CD4-positive, alpha-beta T cell treated with Interleukin-21 for 1 hour (primary cell): ENCODE data around the gene TAOK3.

Source experiments
- DNase-seq: peaks from one replicate; pipeline ENCODE4 v3.0.0-alpha.2; 2020

TAOK3 gene

DNA sequence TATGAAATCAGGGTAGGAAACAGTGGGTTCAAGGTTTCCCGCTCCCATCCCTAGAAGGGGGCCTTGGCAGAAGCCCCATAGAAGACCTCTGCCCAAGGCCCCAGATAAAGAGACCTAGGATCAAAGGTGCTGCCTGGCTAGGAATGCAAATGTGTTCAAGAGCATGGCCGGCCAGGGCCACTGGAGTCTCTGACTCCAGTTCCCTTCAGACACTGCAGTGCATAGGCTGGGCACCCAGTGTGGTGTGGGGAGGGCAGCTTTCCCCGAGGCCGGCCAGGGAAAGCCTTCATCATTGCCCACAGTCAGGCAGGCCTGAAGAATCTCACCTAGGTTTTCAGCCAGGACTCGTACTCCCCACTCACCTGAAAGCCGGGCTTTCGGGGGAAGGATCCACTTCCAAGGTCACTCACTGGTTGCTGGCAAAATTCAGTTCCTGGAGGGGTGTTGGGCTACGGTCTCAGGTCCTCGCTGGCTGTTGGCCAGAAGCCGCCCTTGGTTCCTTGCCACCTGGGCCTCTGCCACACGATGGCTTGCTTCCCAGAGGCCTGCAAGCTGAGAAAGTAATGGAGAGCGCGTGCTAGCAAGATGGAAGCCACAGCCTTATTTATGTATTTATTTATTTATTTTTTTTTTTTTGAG lies 246.5 kb downstream of the TAOK3 start:
- no peak for DNase-seq

DNA sequence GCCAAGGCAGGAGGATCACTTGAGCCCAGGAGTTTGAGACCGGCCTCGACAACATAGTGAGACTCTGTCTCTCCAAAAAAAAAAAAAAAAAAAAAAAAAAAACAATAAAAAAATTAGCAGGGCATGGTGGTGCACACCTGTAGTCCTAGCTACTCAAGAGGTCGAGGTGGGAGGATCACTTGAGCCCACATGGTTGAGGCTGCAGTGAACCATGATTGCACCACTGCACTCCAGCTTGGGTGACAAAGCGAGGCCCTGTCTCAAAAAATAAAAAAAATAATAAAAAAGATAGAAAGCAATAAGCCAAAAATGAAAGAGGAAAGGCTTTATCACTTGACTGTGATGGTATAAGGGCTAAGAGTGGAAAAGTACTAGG lies 247.0 kb downstream of the TAOK3 start:
- no peak for DNase-seq

DNA sequence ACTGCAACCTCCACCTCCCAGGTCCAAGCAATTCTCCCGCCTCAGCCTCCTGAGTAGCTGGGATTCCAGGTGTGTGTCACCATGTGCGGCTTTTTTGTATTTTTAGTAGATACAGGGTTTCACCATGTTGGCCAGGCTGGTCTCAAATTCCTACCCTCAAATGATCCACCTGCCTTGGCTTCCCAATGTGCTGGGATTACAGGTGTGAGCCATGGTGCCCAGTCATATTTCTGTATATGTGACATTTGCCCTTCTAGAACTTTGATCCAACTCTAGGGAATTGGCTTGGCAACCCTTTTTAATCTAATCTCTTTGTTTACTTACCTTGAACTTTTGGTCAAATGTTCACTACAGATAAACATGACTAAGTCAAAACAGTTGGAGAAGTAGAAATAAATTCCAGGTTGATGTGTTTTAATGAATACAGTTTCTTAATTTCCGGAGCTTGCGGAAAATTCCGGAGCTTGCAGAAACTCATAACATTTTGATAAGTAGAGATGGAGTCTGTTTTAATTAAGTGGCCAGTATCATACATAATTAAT lies 248.3 kb downstream of the TAOK3 start:
- no peak for DNase-seq

DNA sequence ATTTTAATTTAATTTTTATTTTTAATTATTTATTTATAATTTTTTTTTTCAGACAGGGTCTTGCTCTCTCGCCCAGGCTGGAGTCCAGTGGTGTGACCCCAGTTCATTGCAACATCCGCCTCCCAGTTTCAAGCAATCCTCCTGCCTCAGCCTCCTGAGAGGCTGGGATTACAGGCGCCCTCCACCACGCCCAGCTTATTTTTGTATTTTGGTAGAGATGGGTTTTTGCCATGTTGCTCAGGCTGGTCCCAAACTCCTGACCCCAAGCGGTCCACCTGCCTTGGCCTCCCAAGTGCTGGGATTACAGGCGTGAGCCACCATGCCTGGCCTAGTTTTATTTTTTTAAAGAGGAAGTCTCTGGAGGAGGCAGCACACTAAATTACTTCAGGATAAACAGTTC lies 250.4 kb downstream of the TAOK3 start:
- DNase-seq = no peak

DNA sequence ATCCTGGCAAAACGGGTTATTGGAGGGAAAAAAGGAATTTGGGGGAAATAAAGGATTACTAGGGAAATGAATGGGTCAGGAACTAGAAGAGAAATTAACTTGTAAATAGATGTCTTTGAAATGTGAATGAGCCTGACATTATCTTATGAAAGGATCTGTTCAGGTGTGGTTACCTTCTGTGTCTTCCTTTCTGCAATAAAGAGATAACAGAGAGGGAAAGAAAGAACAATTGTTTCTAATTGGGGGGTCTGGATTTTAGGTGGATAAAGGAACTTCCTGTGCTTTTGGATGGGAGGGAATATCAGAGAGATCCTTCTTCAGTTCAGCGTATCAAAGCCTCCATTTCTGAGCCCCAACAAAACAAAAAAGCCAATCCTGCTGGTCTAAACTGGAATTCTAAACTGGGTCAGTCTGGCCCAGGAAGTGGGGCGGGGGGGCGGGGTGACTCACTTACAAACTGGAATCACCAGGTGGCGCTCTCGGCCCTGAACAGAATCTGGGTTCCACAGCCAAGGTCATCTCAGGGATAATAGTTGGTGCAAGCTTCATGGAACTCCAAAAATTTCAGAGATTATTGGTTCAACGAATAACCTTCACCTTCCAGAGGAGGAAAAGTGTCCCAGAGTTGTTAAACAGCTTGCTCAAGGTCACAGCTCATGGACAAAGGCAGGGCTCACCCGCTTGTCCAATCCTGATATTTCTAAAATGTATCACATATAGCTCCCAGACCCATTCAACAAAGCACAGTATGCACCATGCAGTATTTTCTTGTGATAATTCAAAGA lies 251.9 kb downstream of the TAOK3 start:
- peak; percentile 71 for DNase-seq

DNA sequence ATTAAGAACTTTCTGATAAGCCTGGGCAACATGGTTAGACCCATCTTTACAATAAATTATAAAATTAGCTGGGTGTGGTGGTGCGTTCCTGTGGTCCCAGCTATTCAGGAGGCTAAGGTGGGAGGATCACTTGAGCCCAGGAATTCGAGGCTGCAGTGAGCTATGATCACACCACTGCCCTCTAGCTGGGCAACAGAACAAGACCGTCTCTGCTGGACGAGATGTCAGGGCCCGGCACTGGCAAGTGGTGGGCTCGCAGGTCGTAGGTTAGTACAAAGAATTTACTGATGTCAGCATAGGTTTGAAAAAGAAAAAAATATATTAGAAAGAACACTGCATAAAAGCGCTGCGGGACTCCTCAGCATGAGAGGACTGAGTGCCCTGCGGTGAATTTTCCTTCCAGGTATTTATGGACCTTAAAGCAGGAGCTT lies 253.2 kb downstream of the TAOK3 start:
- DNase-seq = no peak

DNA sequence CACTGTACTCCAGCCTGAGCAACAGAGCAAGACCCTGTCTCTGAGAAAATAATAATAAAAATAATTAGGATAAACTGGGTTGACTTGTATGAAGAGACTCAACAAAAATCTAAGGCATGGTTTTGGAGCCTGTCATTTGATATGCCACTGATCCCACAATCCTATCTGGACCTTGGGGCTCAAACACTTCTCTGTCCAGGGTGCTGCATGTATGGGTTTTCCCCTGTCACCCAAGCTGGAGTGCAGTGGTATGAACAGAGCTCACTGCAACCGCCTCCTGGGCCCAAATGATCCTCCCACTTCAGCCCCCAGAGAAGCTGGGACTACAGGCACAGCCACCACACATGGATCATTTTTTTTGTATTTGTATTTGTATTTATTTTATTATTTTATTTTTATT lies 263.6 kb downstream of the TAOK3 start:
- DNase-seq = no peak

DNA sequence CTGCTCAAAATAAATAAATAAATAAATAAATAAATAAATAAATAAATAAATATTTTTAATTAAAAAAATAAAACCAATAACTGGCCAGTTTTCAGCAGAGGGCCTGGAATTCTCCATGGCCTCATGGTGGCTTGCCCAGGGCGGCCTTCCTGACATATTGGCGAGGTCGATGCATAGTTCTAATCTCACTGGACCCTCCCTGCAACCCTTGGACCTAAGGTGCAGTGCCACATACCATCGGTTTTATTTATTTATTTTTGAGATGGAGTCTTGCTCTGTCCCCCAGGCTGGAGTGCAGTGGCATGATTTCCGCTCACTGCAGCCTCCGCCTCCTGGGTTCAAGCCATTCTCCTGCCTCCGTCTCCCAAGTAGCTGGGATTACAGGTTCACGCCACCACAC lies 265.0 kb downstream of the TAOK3 start:
- DNase-seq = no peak

DNA sequence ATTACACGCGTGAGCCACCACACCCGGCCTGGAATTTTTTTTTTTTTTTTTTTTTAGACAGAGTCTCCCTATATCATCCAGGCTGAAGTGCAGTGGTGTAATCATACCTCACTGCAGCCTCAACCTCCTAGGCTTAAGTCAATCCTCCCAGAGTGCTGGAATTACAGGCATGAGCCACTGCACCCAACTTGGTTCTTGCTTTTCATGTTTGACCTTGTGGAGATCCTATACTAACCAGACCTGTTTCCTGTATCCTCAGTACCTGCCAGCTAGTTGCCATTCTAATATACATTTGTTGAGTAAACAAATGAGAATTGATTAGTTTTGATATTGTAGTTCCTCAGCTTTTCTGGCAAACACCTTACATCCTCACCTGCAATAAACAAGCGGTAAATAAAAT lies 265.7 kb downstream of the TAOK3 start:
- no peak for DNase-seq

DNA sequence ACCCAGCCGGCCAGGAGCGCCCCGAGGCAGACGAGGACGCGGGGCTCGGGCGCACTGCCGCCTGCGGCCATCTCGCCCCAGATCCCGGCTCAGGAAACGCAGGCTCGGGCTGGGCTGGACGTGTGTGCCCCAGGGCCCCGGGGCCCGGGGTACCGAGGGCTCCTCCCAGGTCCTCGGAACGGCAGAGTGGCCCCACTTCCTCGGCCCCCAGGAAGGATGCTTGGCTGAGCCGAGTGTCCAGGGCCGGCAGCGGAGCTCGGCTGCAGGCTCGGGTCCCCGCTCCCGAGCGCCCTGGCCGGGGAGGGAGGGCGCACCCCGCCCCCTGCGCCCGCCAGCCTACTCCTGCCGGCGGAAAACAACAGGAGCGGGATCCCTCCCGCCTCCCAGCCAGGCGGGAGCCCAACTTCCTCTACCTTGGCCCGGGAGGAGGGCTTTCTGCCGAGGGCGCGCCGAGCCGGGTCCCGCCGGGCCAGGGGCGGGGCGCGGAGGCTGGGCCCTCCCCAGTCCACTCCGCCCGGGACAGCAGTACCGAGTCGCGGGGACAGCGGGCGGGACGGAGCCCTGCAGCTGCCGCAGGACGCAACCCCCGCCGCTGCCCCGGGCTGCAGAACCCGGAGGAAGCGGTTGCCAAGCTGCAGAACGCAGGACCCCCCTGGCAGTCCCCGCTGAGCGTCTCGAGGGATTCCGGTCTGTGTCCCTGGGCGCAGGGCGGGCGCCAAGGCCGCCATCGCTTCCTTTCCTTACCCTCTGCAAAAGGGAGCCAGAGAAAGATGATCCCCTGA lies 268.9 kb downstream of the TAOK3 start, which contains the start of gene VSIG10:
Gene VSIG10 (minus strand): TSS at position 411 of the 782 bp plus-strand sequence. CDS start 340 bp downstream, at position 71.
- peak; percentile 2 for DNase-seq

DNA sequence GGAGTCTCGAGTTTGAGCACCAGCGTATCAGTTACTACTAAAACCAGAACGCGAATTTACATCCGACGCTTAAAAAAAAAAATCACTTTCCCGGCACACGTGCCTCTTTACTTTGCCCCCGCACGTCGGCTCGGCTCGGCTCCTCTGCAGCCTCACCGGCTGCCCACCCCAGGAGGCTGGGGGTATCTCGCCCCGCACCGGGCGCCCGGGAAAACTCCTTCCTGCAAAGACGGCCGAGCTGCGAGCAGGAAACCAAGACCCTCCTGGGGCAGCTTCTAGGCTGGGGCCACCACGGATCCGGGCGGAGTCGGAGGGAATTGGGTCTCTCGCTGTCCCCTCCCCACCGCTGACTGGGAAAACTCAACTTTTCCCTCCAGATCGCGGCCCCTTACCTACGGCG lies 269.5 kb downstream of the TAOK3 start:
- no peak for DNase-seq

DNA sequence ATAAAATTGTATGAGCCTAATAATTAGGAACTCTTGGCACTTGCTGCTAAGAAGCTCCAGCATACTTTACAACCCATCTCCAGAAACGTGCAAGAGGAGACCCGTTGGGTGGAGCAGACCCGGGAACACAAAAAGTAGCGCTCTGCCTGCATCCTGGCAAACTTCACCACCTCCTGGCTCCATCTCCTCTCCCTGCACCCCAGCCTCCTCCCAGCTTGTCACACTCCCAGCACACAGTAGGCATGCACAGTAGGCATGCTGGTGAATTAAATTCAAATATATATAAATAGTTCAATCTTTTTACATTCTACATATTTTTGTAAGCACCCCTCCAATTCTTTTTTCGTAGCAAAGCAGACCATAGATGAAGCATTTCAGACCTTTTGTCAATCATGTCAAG lies 270.1 kb downstream of the TAOK3 start:
- DNase-seq = no peak

DNA sequence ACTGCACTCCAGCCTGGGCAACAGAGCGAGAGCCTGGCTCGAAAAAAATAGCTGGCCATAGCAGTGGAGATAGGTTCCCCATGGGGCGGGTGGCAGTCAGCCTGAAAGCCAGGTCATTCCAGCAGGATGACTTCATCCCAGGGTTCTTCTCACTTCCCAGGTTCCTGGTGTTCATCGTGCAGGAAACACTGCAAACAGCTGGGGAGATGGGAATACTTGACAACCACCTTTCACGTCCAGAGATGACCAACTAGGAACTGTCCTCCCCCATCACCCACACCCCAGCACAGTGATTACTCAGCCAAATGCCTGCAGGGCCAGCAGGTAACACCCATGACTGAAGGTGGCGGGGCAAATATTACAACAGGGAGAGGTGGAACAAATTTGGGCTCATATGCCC lies 270.6 kb downstream of the TAOK3 start:
- DNase-seq = no peak

DNA sequence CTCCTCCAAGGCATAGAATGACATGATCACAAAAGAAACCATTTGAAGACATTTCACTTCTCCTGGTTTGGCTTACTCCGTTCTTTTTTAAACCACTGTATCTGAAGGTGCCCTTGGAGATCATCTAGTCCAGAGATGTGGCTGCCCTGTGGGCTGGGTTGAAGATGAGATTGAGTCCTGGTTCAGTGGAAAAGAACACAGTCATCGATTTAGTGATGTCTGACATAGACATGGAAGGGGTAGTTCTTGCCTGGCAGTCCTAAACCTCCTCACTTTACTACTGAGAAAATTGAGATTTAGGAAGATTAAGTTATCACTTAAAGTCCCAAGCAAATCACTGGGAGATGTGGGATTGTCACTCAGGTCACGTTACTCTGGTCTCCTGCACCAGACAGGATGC lies 271.7 kb downstream of the TAOK3 start:
- no peak for DNase-seq
